Activated gamma-delta T cell treated with anti-CD3 and anti-CD28 coated beads, Interleukin-2, amount 50 U/mL, for 16 hours (primary cell): Measurements from ENCODE around the gene TMEM63B.
"Not testable (repeated sequence)": the region's sequence is repeated elsewhere in the genome, so short reads cannot be mapped to it uniquely, and the experiment has no call there.

ENCODE experiments used
- DNase-seq: peaks from one replicate; pipeline ENCODE4 v3.0.0-alpha.2; 2020; ENCODE audit warnings: low read depth

Gene TMEM63B

DNA sequence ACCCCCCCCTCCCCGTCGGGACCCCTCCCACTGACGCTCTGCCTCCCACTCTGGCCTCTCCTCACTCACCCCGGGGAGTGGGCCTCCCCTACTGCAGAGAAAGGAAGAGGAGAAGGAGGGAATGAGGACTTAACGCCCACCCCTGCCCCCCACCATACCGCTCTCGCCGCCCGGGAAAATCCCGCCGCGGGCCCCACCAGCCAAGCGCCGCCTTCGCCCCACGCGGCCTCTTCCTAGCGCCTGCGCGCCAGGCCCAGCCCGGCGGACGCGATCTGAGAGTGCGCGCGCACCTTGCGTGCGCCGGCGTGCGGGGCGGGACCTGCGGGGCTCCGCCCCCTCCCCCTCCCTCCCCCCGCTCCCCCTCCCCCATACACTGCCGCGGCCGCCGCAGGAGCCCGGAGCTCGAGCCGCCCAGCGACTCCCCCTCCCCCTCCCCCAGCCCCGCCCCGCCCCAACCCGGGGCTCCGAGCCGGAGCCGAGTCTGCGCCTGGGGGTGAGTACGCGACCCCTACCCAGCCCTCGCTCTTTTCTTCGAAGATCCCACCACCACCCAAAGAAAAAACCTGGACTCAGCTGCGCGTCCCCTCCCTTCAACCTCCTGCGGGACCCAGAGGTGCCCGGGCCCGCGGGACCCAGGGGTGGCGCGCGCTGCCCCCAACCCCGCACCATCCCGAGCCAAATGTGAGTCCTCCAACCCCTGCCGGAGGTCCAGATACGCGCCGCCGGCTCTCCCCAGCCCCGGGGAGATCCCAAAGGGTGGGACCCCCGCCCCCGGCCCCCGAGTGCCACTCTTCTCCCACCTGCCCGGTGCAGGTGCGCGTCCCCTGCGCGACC, at the start of gene TMEM63B, which contains the start of gene MRPL14:
Gene TMEM63B, plus strand, starts transcription at position 369 of the 834 bp plus-strand sequence. CDS start 7,031 bp downstream, outside the sequence.
Gene MRPL14, minus strand, starts transcription at position 267 of the 834 bp plus-strand sequence. CDS start 10,841 bp downstream, outside the sequence.
- peak; percentile 85 for DNase-seq

DNA sequence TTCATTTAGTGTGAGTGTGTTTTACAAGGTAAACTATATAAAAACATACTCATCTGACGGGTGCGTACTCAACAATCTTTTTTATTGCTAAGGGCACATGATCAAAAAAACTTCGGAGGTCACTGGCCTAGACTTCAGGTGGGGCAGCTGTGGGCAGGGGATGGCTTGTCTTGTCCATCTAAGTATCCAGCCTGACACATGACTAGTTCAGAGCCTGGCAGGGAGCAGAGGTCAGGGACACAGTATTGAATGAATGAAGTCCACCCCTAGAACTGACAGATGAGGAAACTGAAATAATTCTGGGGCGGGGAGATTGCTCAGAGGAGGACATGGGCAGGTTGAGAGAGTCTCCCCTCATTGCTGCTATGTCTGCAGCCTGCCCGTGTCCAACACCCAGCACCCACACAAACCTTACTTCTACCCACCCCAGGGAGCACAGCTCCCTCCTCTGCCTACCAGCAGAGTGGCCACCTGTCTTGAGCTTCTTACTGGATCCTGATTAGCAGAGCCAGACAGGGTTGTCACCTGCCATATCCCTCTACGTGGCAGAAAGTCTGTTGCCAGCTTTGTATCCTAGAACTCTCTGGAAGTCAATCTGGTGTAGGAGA, 49.0 kb upstream of the TMEM63B start:
- no peak for DNase-seq

DNA sequence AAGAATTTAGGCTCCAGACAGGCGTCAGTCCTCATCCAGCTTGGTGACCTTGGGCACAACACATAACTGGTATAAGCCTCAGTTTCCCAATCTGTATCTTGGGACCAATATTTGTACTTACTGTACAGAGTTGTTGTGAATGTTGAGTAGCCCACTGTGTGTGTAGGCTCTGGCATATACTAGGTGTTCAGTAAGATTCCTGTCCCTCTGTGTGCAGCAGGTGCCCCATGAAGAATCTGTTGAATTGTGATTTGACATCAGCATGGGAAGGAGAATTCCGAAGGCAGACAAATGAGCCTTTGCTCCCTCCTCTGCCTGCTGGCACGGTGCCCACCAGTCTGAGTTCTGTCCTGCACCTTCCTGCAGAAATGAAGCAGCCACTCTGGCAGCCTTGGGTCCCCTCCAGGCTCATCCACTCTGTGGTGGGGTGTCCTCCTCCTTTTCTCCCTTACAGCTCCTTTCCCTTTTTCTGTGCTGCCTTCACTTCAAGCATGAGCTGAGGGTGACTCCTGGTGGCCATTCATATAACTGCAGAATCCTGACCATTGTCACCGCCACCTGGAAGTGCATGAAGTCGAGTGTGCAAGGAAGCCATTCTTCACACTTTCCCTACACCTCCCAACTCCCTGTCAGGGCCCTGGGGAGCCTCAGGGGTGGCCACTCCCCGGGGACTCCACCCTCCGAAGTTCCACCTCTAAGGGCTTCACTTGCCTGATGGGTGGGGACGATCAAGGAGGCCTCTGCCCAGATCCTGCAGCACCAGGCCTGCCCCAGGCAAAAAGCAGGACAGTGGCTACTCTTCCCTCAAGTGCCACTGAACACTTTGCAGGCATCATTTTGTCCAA, 48.3 kb upstream of the TMEM63B start:
- peak; percentile 47 for DNase-seq

DNA sequence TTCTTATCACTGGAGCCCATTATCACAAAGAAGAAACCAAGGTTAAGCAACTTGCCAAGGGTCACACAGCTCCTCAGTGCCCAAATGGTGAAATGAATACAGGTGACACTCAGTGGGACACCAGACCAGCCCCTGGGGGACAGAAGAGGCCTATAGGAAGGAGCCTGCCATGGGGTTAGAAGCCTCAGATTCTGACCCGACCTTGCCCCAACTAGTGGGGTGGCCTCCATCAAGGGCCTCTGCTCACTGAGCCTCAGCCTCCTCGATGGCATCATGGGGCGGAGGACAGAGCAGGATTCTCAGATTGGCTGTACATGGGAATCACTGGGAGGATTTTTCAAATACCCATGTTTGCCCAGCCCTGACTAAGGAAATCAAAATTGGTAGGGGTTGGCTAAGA, 47.7 kb upstream of the TMEM63B start:
- no peak for DNase-seq

DNA sequence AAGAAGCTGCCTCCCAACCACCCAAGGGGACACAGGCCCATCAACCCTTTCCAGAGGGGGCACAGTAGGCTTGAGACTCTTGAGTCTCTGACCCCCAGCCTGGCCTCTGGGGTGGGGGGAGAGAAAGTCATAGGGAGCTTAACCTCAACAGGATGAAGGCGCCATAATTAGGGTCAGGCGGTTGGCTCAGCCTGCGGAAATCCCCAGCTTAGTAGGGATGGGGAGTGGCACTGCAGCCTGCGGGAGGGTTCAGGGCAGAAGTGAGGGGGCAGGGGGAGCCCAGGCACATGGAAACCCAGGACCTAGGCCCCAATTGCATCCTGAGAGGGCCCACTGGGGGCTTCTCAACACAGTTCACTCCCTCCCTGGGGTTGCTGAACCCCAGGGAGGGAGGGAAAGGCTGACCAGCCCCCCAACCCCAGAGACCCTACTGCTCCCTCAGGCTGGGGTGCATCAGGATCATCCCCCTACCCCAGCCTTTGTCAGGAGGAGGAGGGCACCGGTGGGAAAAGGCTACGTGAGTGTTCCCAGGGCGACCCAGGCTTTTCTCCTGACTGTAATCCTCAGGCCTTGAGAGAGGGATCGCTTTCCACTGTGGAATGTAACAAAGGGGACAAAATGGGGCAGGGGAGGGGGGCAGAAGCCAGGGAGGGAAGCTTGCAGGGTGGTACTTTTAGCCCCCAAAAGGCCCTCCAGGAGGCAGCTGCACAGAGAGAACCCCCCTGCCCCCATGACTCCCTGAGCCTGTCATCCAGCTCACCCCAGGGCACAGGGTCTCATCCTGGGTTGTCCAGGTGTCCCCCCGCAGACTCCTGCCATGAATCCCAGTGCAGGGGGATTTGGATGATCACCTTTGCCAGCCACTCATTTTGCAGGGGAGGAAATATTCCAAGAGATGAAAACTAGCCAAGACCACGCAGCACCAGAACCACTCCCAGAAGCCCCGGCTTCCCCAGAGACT, 46.5 kb upstream of the TMEM63B start:
- no peak for DNase-seq

GRCh38 chr6:44081753-44082152, 45.6 kb upstream of the TMEM63B start:
- no peak for DNase-seq

- no peak for DNase-seq
These were observed 44.5 kb upstream of the TMEM63B start for GRCh38 chr6:44082872-44083321.

DNA sequence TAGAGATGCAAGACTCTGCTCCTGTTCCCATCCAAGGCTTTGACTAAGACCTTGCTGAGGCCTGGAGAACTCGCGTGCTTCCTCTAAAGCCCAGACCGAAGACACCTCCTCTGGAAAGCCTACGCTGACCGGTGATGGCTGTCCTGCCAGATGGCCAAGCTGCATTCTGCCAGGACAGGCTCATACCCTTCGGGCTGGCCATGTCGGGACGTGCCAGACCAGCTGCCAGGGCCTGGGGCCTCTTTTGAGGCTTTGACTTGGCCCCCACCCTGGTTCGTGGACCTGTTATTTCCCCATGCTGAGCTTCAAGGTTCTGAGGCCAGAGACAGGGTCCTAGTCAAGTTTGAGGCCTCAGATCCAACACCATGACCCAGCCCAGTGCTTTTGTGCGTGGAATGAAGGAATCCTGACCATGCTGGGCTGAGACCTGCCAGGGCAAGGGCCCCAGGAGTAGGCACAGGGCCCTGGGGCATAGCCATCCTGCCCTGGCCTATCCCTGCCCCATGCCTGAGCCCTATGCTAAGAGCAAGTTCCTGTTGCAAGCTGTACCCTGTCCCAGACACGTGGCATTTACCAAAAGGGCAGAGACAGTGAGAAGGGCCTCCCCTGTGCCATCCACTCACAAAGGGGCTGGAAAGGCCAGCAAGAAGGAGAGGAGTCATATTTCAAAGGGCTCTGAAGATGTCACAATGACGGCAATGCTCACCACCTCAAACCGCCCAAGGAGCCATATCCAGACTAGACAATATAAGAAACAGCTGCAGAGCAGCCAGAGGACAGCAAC, 42.9 kb upstream of the TMEM63B start:
- no peak for DNase-seq

GRCh38 chr6:44085219-44085618, 42.1 kb upstream of the TMEM63B start:
- no peak for DNase-seq

GRCh38 chr6:44086931-44087574, 40.3 kb upstream of the TMEM63B start:
- no peak for DNase-seq

GRCh38 chr6:44087623-44088022, 39.7 kb upstream of the TMEM63B start:
- DNase-seq: no peak

GRCh38 chr6:44088827-44089590, 38.3 kb upstream of the TMEM63B start:
- DNase-seq: no peak

DNA sequence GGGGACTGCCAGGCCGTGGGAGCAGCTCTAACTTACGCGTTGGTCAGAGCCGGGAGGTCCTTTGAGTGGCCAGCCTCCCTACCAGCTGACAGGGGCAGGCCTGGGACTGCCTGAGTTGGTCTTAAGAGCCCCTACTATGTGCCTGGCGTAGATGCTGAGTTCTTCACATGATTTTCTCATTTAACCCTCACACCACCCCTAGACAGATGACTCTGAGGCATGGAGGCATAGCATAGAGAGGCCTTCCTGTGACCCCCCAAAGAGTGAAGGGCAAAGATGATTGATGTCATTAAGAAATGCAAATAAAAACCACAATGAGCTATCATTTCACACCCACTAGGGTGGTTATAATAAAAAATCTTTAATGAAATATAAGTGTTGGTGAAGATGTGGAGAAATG, 36.9 kb upstream of the TMEM63B start:
- no peak for DNase-seq

DNA sequence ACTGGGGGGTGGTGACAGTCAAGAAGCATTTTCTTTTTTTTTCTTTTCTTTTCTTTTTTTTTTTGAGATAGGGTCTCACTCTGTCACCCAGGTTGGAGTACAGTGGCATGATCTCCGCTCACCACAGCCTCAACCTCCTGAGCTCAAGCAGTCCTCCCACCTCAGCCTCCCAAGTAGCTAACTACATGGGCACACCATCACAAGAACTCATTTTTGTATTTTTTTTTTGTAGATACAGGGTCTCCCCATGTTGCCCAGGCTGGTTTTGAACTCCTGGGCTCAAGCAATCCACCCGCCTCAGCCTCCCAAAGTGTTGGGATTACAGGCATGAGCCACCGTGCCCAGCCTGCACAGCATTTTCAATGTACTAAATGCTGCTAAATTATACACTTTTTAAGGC, 36.0 kb upstream of the TMEM63B start:
- not testable (repeated sequence) for DNase-seq

- no peak for DNase-seq
These were observed 35.1 kb upstream of the TMEM63B start for GRCh38 chr6:44091981-44092884.

- DNase-seq: no peak
These were observed 34.3 kb upstream of the TMEM63B start for GRCh38 chr6:44093066-44093465.

- DNase-seq: no peak
These were observed 33.5 kb upstream of the TMEM63B start for GRCh38 chr6:44093750-44094402.
